SK-N-SH (cell line): ENCODE measurements around the gene MAP1LC3B. TPM values are rescaled to one million over a fixed set of nuclear protein-coding genes. Genes with fewer than 3 reads are reported as not detected.
"Not testable (repeated sequence)": the region's sequence is repeated elsewhere in the genome, so short reads cannot be mapped to it uniquely, and the experiment has no call there.

Experiments
- CTCF ChIA-PET: fragments of 300-600, 350-600 bp; formaldehyde crosslinking; extraction: SDS; loops from one replicate; lab custom pipeline; 2021; lab: Yijun Ruan, JAX
- POLR2A ChIA-PET: fragments of 350-600 bp; sonication (Branson Sonifier 250); formaldehyde crosslinking; extraction: SDS; loops from one replicate; lab custom pipeline; 2020; ENCODE audit warnings: antibody characterized with exemption, inconsistent platforms; lab: Yijun Ruan, JAX
- DNase-seq: peaks from one replicate; pipeline ENCODE4 v3.0.0; 2012
- H2AFZ ChIP-seq: fragments of 200-600 bp; sonication (generic); 2 replicates; pipeline ENCODE4 v1.8.1; 2016; ENCODE audit warnings: antibody characterized with exemption, mild to moderate bottlenecking, low read depth
- H3F3A ChIP-seq: fragments of 200-600 bp; sonication (generic); replicated peaks from 2 replicates; pipeline ENCODE3; 2016; ENCODE audit warnings: antibody characterized with exemption, mild to moderate bottlenecking; ENCODE audit not compliant: insufficient read depth
- H3K27ac ChIP-seq, 2 experiments: fragments of 200-500 bp in 1 of 2; fragments of 200-600 bp in 1 of 2; sonication (Bioruptor generic) in 1 of 2; sonication (generic), shearing (Covaris generic) in 1 of 2; 2 replicates each; pipeline versions ENCODE4 v1.5.1 to v1.6.1; 2014 to 2016; ENCODE audit warnings: low read depth in 2 of 2, inconsistent platforms in 1 of 2, low read length in 1 of 2, mild to moderate bottlenecking in 1 of 2, mixed read lengths in 1 of 2
- H3K27me3 ChIP-seq: fragments of 200-600 bp; sonication (generic), shearing (Covaris generic); 2 replicates; pipeline ENCODE4 v1.6.1; 2016; ENCODE audit warnings: mixed run types; ENCODE audit not compliant: insufficient read depth
- H3K36me3 ChIP-seq, 2 experiments: fragments of 200-500 bp in 1 of 2; fragments of 200-600 bp in 1 of 2; sonication (Bioruptor generic) in 1 of 2; sonication (generic) in 1 of 2; replicated peaks in 1 of 2; 2 replicates each; pipeline versions ENCODE3 to v1.5.1; 2014 to 2016; ENCODE audit warnings: low read length in 1 of 2, mild to moderate bottlenecking in 1 of 2; ENCODE audit not compliant: insufficient read depth in 2 of 2, control insufficient read depth in 1 of 2
- H3K4me1 ChIP-seq, 2 experiments: fragments of 200-500 bp in 1 of 2; fragments of 200-600 bp in 1 of 2; sonication (Bioruptor generic) in 1 of 2; sonication (generic), shearing (Covaris generic) in 1 of 2; 2 replicates each; pipeline versions ENCODE4 v1.5.1 to v1.6.1; 2014 to 2016; ENCODE audit warnings: low read depth in 1 of 2, low read length in 1 of 2, mixed run types in 1 of 2; ENCODE audit not compliant: insufficient read depth in 2 of 2, control insufficient read depth in 1 of 2
- H3K4me2 ChIP-seq: fragments of 200-600 bp; sonication (generic), shearing (Covaris generic); 2 replicates; pipeline ENCODE4 v1.6.1; 2017; ENCODE audit warnings: mixed run types
- H3K4me3 ChIP-seq, 2 experiments: fragments of 200-500 bp in 1 of 2; fragments of 200-600 bp in 1 of 2; sonication (Bioruptor generic) in 1 of 2; sonication (generic), shearing (Covaris generic) in 1 of 2; 2 replicates each; pipeline versions ENCODE4 v1.5.1 to v1.8.1; 2014 to 2016; ENCODE audit warnings: low read depth in 2 of 2, inconsistent platforms in 1 of 2, low read length in 1 of 2, mild to moderate bottlenecking in 1 of 2, mixed read lengths in 1 of 2, moderate library complexity in 1 of 2
- H3K79me2 ChIP-seq: fragments of 200-600 bp; sonication (generic); 2 replicates; pipeline ENCODE4 v1.8.1; 2017; ENCODE audit warnings: mild to moderate bottlenecking; ENCODE audit not compliant: insufficient read depth
- H3K9ac ChIP-seq: fragments of 200-600 bp; sonication (generic); 2 replicates; pipeline ENCODE4 v1.6.1; 2017; ENCODE audit warnings: mixed run types
- H3K9me2 ChIP-seq: fragments of 200-600 bp; sonication (generic); 2 replicates; pipeline ENCODE4 v1.6.1; 2017; ENCODE audit warnings: mixed run types
- H3K9me3 ChIP-seq: fragments of 200-600 bp; sonication (generic); 2 replicates; pipeline ENCODE4 v1.6.1; 2017; ENCODE audit warnings: mixed run types, mild to moderate bottlenecking, moderate library complexity
- H4K20me1 ChIP-seq: fragments of 200-600 bp; sonication (generic); 2 replicates; pipeline ENCODE4 v1.6.1; 2017; ENCODE audit warnings: mild to moderate bottlenecking, mixed run types; ENCODE audit not compliant: insufficient read depth
- EZH2phosphoT487 ChIP-seq: fragments of 200-600 bp; sonication (generic); IDR thresholded peaks from 2 replicates; pipeline ENCODE4 v1.6.1; 2017; ENCODE audit warnings: low read depth, mixed run types, mild to moderate bottlenecking, antibody characterized with exemption, moderate library complexity, borderline replicate concordance
- GABPA ChIP-seq: IDR thresholded peaks from 2 replicates; pipeline ENCODE4 v1.4.0; 2012; ENCODE audit warnings: low read depth, mild to moderate bottlenecking
- GATA2 ChIP-seq: sonication (generic); formaldehyde crosslinking; IDR thresholded peaks from 2 replicates; pipeline ENCODE4 v1.5.0; 2020; ENCODE audit warnings: mild to moderate bottlenecking, missing genetic modification reagents
- JUND ChIP-seq: IDR thresholded peaks from 2 replicates; pipeline ENCODE4 v1.4.0; 2012
- MEF2A ChIP-seq: IDR thresholded peaks from 2 replicates; pipeline ENCODE4 v1.4.0; 2012; ENCODE audit warnings: low read depth, borderline replicate concordance
- MXI1 ChIP-seq: IDR thresholded peaks from 2 replicates; pipeline ENCODE4 v1.6.1; 2012; ENCODE audit warnings: mild to moderate bottlenecking, low read depth, low read length, improper control_type of control experiment
- NFIC ChIP-seq: IDR thresholded peaks from 2 replicates; pipeline ENCODE4 v1.4.0; 2012; ENCODE audit warnings: borderline replicate concordance
- POLR2AphosphoS5 ChIP-seq: IDR thresholded peaks from 2 replicates; pipeline ENCODE4 v1.6.1; 2012; ENCODE audit warnings: low read depth, low read length
- RFX5 ChIP-seq: IDR thresholded peaks from 2 replicates; pipeline ENCODE4 v1.6.1; 2012; ENCODE audit warnings: mild to moderate bottlenecking, improper control_type of control experiment, low read length
- RXRA ChIP-seq: IDR thresholded peaks from 2 replicates; pipeline ENCODE4 v1.4.0; 2012; ENCODE audit warnings: low read depth, mild to moderate bottlenecking, borderline replicate concordance
- SIN3A ChIP-seq: IDR thresholded peaks from 2 replicates; pipeline ENCODE4 v1.6.1; 2012; ENCODE audit warnings: low read depth, mild to moderate bottlenecking, low read length, moderate library complexity, borderline replicate concordance
- TEAD4 ChIP-seq: IDR thresholded peaks from 2 replicates; pipeline ENCODE4 v1.4.0; 2012; ENCODE audit warnings: mild to moderate bottlenecking, borderline replicate concordance; ENCODE audit not compliant: insufficient read depth
- WGBS: methylation state at CpG from one replicate; pipeline ENCODE4 v1.1.6; 2017; ENCODE audit warnings: low lambda C conversion rate; 5-methylcytosine and 5-hydroxymethylcytosine counted together
- polyA plus RNA-seq, 3 experiments: library from polyadenylated mRNA; depleted of rRNA; stranded (reverse); fragments of >200 nt; gene quantifications; 2 replicates each; pipeline ENCODE4 v1.2.3, GENCODE V29; 2012
- TF ChIP-seq, protein P1 (sequence below): IDR thresholded peaks from 2 replicates; pipeline ENCODE4 v1.4.0; 2012; ENCODE audit warnings: low read depth, borderline replicate concordance
- TF ChIP-seq, protein P2 (sequence below): IDR thresholded peaks from 2 replicates; pipeline ENCODE4; 2012
- TF ChIP-seq, protein P3 (sequence below): IDR thresholded peaks from 2 replicates; pipeline ENCODE4 v1.4.0; 2012; ENCODE audit warnings: low read depth

The MAP1LC3B gene
- polyA plus RNA-seq, 1 of the 3 experiments (the other 2 are of a cell fraction) = 33.7 TPM

GRCh38 chr16:87375426-87376135 is 16.6 kb upstream of the MAP1LC3B start:
- Histone ChIP-seq H3K4me3 (no peak overlapping the region), H3K9me3 (no peaks in the 10 kb centered on the region), H2AFZ (no peak overlapping the region), H4K20me1 (peaks cover 52% of the 10 kb centered on the region), H3K27ac (peak overlapping the region in 1 of 2 experiments; percentile 29; a peak in 1 of 4 replicates), H3K9me2 (no peaks in the 10 kb centered on the region), H3F3A (no peaks in the 10 kb centered on the region), H3K4me1 (peaks cover 9 to 10% of the 10 kb centered on the region in 2 experiments; a peak in 2 of 4 replicates), H3K79me2 (peaks cover 96% of the 10 kb centered on the region), H3K36me3 (no peaks in the 10 kb centered on the region), H3K4me2 (peak overlapping the region; percentile 59), H3K27me3 (no peaks in the 10 kb centered on the region), H3K9ac (no peak overlapping the region)
- DNase-seq = no peak
- 94% methylated on average over 9 of the region's 9 CpGs for WGBS
- ChIA-PET CTCF (interaction anchor here (0.6 kb wide), 1 partner anchor 257 kb away, joined by 3 read pairs; no protein-coding TSS in a partner anchor), POLR2A (no interaction called here)
- no peak for TF ChIP-seq MEF2A

- TF ChIP-seq NFIC (no peak), POLR2AphosphoS5 (no peak), MXI1 (no peak), GABPA (no peak), EZH2phosphoT487 (no peak), RFX5 (no peak), RXRA (no peak), TEAD4 (no peak), GATA2 (CRISPR knock-in tag) (no peak), SIN3A (no peak), JUND (no peak)
- TF ChIP-seq, protein P1, sequence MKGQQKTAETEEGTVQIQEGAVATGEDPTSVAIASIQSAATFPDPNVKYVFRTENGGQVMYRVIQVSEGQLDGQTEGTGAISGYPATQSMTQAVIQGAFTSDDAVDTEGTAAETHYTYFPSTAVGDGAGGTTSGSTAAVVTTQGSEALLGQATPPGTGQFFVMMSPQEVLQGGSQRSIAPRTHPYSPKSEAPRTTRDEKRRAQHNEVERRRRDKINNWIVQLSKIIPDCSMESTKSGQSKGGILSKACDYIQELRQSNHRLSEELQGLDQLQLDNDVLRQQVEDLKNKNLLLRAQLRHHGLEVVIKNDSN = no peak
- TF ChIP-seq, protein P2, sequence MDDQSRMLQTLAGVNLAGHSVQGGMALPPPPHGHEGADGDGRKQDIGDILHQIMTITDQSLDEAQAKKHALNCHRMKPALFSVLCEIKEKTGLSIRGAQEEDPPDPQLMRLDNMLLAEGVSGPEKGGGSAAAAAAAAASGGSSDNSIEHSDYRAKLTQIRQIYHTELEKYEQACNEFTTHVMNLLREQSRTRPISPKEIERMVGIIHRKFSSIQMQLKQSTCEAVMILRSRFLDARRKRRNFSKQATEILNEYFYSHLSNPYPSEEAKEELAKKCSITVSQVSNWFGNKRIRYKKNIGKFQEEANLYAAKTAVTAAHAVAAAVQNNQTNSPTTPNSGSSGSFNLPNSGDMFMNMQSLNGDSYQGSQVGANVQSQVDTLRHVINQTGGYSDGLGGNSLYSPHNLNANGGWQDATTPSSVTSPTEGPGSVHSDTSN = no peak
- TF ChIP-seq, protein P3, sequence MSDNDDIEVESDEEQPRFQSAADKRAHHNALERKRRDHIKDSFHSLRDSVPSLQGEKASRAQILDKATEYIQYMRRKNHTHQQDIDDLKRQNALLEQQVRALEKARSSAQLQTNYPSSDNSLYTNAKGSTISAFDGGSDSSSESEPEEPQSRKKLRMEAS = no peak
- DNase-seq = no peak
- Histone ChIP-seq H3K79me2 (peaks cover 97% of the 10 kb centered on the region), H3K4me3 (no peak overlapping the region), H3K27me3 (no peaks in the 10 kb centered on the region), H3K9me2 (no peaks in the 10 kb centered on the region), H3K4me2 (no peak overlapping the region), H4K20me1 (peaks cover 54% of the 10 kb centered on the region), H3K27ac (no peak overlapping the region), H3K4me1 (peaks cover 5 to 19% of the 10 kb centered on the region in 2 experiments; a peak in 2 of 4 replicates), H3K9me3 (no peaks in the 10 kb centered on the region), H3K36me3 (no peaks in the 10 kb centered on the region), H3K9ac (no peak overlapping the region), H2AFZ (no peak overlapping the region), H3F3A (no peaks in the 10 kb centered on the region)
- 97% methylated on average over 6 of the region's 6 CpGs for WGBS
- POLR2A ChIA-PET = no interaction called here
- CTCF ChIA-PET = interaction anchor here (1.8 kb wide), 1 partner anchor 52 kb away, joined by 7 read pairs; no protein-coding TSS in a partner anchor
These were observed 15.5 kb upstream of the MAP1LC3B start for GRCh38 chr16:87376660-87377059.

DNA sequence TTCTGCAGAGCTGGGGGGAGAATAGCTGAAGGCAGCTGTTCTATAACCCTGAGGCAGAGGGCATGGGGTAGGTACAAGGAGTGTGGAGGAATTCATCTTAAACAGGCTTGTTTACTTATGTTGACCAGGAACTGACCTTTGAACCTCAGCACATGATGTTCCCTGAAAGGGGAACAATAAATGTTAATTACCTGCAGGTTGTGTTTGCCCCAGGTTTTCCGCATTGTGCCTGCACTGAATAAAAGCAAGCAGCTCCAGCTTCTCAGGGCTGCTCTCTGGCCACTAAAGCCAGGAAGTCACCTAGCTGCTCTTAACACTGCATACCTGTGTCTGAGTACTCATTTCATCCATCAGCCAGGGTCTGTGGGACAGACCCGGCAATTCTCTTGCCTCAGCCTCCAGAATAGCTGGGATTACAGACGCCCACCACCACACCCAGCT is 12.8 kb upstream of the MAP1LC3B start:
- H3K27ac ChIP-seq, H3K4me3 ChIP-seq, CTCF ChIA-PET, H3K9ac ChIP-seq, H3F3A ChIP-seq, H3K9me3 ChIP-seq, H3K27me3 ChIP-seq, H3K4me2 ChIP-seq, POLR2A ChIA-PET, H2AFZ ChIP-seq, H3K9me2 ChIP-seq, DNase-seq, H3K36me3 ChIP-seq: not testable (repeated sequence)
- WGBS = 90% methylated on average over 2 of the region's 3 CpGs
- Histone ChIP-seq H3K4me1 (peaks cover 7 to 19% of the 10 kb centered on the region in 2 experiments; a peak in 3 of 4 replicates), H4K20me1 (peaks cover 48% of the 10 kb centered on the region), H3K79me2 (peaks cover 88% of the 10 kb centered on the region)
